Pancreas (tissue), 10 donors: ENCODE results near the gene EIF5B. TPM values are rescaled to one million over a fixed set of nuclear protein-coding genes. Genes with fewer than 3 reads are reported as not detected.

Source experiments
- ATAC-seq, 4 donors: fragments of 200-7000 bp; cut with Tn5 transposase; one replicate each; pipeline versions ENCODE4 v1.8.0 to v1.9.1; 2020; ENCODE audit warnings: mild to moderate bottlenecking in 4 of 4, moderate library complexity in 4 of 4
- DNase-seq, 6 donors: peaks; one replicate each; pipeline ENCODE4 v3.0.0-alpha.2; 2020
- FAIRE-seq: peaks from 2 replicates; lab custom pipeline; 2012; peaks lifted over from hg19 to GRCh38; lab: Jason Lieb, UNC
- H3K27ac ChIP-seq, 4 donors: fragments of 200-600 bp; sonication (generic); 1 replicate in 3 of 4; 2 replicates in 1 of 4; pipeline versions ENCODE4 v1.5.0 to v1.8.0; 2020
- H3K27me3 ChIP-seq, 4 donors: fragments of 200-600 bp; one replicate each; pipeline ENCODE4 v1.8.0; 2021
- H3K36me3 ChIP-seq, 3 donors: fragments of 200-600 bp; sonication (generic) in 1 of 3; one replicate each; pipeline versions ENCODE4 v1.5.0 to v1.8.0; 2020 to 2021
- H3K4me1 ChIP-seq, 3 donors: fragments of 200-600 bp; one replicate each; pipeline ENCODE4 v1.8.0; 2021
- H3K4me3 ChIP-seq, 4 donors: fragments of 200-600 bp; sonication (generic) in 2 of 4; one replicate each; pipeline versions ENCODE4 v1.5.0 to v1.8.0; 2020 to 2021
- H3K9me3 ChIP-seq, 4 donors: fragments of 200-600 bp; one replicate each; pipeline ENCODE4 v1.8.0; 2021
- WGBS, 2 donors: extraction: QIAGEN DNeasy Blood & Tissue Kit; methylation state at CpG; one replicate each; pipeline ENCODE4 v1.1.7; 2013; 5-methylcytosine and 5-hydroxymethylcytosine counted together
- intact Hi-C, 3 donors: fragments of 100-400 bp; cut with DNase I; formaldehyde crosslinking; loops; one replicate each; pipeline versions ENCODE4 v1.11.1 to v1.14.2; 2022
- polyA plus RNA-seq, 2 donors: library from polyadenylated mRNA; stranded (reverse); fragments of 200-250 nt; gene quantifications; one replicate each; pipeline ENCODE4 v1.2.3, GENCODE V29; 2013
- total RNA-seq, 6 donors: library from RNA; stranded (reverse); fragmentation: NEBNext Ultra II Directional in 4 of 6; extraction: Animal tissue kit (Norgen Biotek cat#: 25700) in 4 of 6; gene quantifications; one replicate each; pipeline versions ENCODE4 v1.2.1 to v1.2.4, GENCODE V29; 2021 to 2023
- TF ChIP-seq, protein P1 (sequence below), 4 donors: fragments of 200-600 bp; sonication (generic) in 3 of 4; IDR thresholded peaks; one replicate each; pipeline versions ENCODE4 v1.5.0 to v1.8.0; 2021; ENCODE audit warnings: antibody characterized with exemption in 4 of 4
- donor health status: healthy with polysubstance abuse.
- donor health status: DM: no; HTN: no; CAD: no; lungs with moderate emphysema.
- donor health status: DM: no; HTN: no; CAD: no.
- donor health status: control.
- donor health status: control.
- donor health status: Bipolar disorder and iron deficiency.
- donor health status: DM: yes; HTN: yes; CAD: no.
- donor health status: DM: no; HTN: no; CAD: no.
- donor health status: DM: no; HTN: no; CAD: no.
- donor health status: DM: yes; HTN: yes; CAD: no.

Gene EIF5B
- total and polyA plus RNA-seq, 8 donors: 15.2 to 55.1 (median 22.8) TPM

DNA sequence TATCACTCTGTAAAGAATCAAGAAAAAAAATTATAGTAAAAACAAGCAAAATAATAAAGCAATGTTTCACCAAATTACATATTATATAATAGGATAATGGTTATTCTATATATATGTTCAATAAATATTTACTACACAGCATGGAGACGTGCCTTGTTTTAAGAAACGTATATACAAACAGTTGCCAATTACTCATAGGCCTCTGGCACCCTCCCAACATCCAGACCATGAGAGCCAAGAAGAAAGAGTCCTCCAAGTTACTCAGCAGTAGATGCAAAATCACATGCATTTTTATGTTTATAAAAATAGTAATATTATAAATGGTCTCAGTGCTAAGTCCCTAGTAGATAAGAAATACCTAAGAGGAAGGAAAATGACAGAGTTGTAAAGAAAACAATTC is 87.8 kb downstream of the EIF5B start:
- TF ChIP-seq, protein P1, sequence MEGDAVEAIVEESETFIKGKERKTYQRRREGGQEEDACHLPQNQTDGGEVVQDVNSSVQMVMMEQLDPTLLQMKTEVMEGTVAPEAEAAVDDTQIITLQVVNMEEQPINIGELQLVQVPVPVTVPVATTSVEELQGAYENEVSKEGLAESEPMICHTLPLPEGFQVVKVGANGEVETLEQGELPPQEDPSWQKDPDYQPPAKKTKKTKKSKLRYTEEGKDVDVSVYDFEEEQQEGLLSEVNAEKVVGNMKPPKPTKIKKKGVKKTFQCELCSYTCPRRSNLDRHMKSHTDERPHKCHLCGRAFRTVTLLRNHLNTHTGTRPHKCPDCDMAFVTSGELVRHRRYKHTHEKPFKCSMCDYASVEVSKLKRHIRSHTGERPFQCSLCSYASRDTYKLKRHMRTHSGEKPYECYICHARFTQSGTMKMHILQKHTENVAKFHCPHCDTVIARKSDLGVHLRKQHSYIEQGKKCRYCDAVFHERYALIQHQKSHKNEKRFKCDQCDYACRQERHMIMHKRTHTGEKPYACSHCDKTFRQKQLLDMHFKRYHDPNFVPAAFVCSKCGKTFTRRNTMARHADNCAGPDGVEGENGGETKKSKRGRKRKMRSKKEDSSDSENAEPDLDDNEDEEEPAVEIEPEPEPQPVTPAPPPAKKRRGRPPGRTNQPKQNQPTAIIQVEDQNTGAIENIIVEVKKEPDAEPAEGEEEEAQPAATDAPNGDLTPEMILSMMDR (IDR thresholded peaks at IDR 0.05): no peak
- WGBS, 2 donors: 41 to 56% methylated on average over 2 of the region's 2 CpGs
- Histone ChIP-seq H3K27me3 (no peaks in the 10 kb centered on the region), H3K4me1 (no peaks in the 10 kb centered on the region), H3K4me3 (no peak overlapping the region), H3K9me3 (no peaks in the 10 kb centered on the region), H3K27ac (no peak overlapping the region), H3K36me3 (peaks cover 0 to 16% (median 4%) of the 10 kb centered on the region in 3 donors)
- intact Hi-C loops: no loop called here
- ATAC-seq (no peak), FAIRE-seq (no peak), DNase-seq (peak in 1 of 6 donors; percentile 33)

DNA sequence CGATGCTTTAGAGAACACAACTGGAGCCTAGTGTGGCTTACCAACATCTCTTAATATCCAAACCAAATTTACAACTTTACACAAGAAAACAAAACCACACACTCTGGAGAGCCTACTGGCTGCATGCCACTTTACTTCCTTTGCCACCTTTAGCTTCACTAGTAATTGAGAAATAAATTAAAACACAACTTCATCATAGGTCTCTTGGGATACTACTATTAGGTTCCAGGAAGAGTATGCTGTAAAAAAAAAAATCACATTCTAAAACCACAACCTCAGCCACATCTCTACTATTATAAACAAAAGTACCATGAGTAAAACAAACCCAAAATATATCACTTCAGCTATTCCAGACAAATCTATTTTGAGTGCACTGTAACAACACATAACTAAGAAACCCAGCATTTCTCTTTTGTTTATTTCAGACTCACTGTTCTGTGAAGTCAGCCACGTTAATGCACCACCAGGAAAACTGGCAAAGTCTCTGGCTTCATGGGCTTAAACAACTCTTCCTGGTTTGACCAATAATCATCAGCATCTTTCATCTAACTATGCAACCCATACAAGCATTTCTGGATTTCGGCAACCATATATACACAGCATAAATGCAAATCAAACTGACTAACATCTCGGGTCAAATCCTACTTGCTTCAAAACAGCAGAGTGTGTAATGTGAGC is 93.6 kb downstream of the EIF5B start:
- intact Hi-C loops: no loop called here
- TF ChIP-seq, protein P1 (IDR thresholded peaks at IDR 0.05): no peak
- ATAC-seq: no peak
- 75 to 85% methylated on average over 4 of the region's 4 CpGs for WGBS, 2 donors
- no peak for DNase-seq
- Histone ChIP-seq H3K4me3 (no peak overlapping the region), H3K9me3 (no peaks in the 10 kb centered on the region), H3K4me1 (no peaks in the 10 kb centered on the region), H3K36me3 (peaks cover 0 to 15% (median 9%) of the 10 kb centered on the region in 3 donors), H3K27me3 (no peaks in the 10 kb centered on the region), H3K27ac (no peak overlapping the region)
- FAIRE-seq: peak; percentile 56

DNA sequence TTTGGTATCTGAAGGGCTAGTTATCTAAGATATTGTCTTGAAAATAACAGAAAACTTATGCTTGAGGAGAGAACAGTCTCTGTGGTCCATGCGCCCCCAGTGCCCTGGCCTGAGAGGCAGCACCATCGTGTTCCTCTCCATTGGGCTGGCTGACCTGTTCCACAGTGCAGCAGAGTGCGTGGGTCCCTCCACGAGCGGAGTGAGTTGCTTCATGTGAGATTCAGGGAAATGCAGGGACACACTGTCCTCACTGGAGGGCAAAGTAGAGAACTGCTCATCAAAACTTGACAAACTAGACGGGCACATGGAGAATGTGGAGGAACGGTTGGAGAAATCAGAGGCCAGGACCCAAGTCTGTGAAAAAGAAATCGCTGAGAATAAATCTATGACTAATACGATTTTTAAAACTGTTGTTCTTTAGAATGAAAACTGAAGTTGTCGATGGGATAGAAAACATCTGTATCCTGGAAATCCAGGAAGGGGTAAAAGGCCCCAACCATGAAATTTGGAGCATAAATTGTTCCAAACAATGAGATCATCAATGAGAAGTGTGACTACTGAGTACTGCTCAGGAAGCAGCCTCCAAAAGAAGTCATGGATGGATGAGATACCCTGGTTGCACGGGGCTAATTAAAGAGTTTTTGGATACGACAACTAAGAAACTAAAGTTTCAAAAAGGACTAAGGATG is 94.5 kb downstream of the EIF5B start:
- intact Hi-C loops: no loop called here
- Histone ChIP-seq H3K27ac (no peak overlapping the region), H3K4me1 (no peaks in the 10 kb centered on the region), H3K27me3 (no peaks in the 10 kb centered on the region), H3K36me3 (peaks cover 0 to 15% (median 9%) of the 10 kb centered on the region in 3 donors), H3K9me3 (no peaks in the 10 kb centered on the region), H3K4me3 (no peak overlapping the region)
- no peak for ATAC-seq
- TF ChIP-seq, protein P1 (IDR thresholded peaks at IDR 0.05): no peak
- FAIRE-seq: no peak
- no peak for DNase-seq
- 90% methylated on average over 12 of the region's 12 CpGs for WGBS, 2 donors

DNA sequence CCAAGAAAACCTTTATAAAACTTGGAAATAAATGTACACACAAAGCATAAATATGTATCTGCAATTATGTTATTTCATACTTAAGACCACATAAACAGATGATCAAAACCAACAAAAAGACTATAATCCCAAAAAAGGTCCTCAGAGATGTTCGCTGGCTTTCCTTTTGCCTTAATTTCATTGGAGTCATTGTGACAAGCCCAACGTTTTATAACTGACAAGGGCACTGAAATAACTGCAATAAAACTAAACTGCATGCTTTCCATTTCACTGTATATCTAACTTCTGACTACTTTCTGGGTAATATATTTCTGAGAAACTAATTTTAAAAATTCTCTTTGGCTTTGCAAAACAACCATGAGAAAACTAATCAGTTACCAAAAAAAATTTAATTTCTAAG is 96.2 kb downstream of the EIF5B start:
- ATAC-seq: no peak
- Histone ChIP-seq H3K9me3 (no peaks in the 10 kb centered on the region), H3K36me3 (peaks cover 0 to 13% (median 5%) of the 10 kb centered on the region in 3 donors), H3K4me3 (no peak overlapping the region), H3K4me1 (no peaks in the 10 kb centered on the region), H3K27me3 (no peaks in the 10 kb centered on the region), H3K27ac (no peak overlapping the region)
- TF ChIP-seq, protein P1 (IDR thresholded peaks at IDR 0.05): no peak
- FAIRE-seq: no peak
- intact Hi-C loops: no loop called here
- 70 to 74% methylated on average over 2 of the region's 2 CpGs for WGBS, 2 donors
- DNase-seq: no peak

DNA sequence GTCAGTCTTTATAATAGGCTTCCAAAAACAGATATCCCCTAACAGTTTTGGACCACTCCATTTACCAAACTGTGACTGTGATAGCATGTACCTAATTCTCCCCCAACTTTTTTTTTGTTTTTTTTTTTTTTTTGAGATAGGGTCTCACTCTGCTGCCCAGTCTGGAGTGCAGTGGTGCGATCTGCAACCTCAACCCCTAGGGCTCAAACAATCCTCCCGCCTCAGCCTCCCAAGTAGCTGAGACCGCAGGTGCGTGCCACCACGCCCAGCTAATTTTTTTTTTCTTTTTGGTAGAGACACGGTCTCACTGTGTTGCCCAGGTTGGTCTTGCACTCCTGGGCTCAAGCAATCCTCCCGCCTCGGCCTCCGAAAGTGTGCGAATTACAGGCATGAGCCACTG is 99.7 kb downstream of the EIF5B start:
- Histone ChIP-seq H3K4me3 (no peak overlapping the region), H3K27me3 (no peaks in the 10 kb centered on the region), H3K27ac (no peak overlapping the region), H3K9me3 (no peaks in the 10 kb centered on the region), H3K4me1 (no peaks in the 10 kb centered on the region), H3K36me3 (peaks cover 0 to 17% (median 0%) of the 10 kb centered on the region in 3 donors)
- no peak for ATAC-seq
- WGBS, 2 donors: 97% methylated on average over 10 of the region's 10 CpGs
- no peak for FAIRE-seq
- TF ChIP-seq, protein P1 (IDR thresholded peaks at IDR 0.05): no peak
- DNase-seq: no peak
- intact Hi-C loops: no loop called here
